BLaER1 (cell line): Measurements from ENCODE around the gene MYLK.

Source experiments
- H3K27ac ChIP-seq: shearing (Covaris generic); formaldehyde crosslinking; 2 replicates; pipeline ENCODE4 v1.8.1; 2022
- H3K27me3 ChIP-seq: shearing (Covaris generic); formaldehyde crosslinking; 2 replicates; pipeline ENCODE4 v1.8.1; 2022
- H3K36me3 ChIP-seq: shearing (Covaris generic); formaldehyde crosslinking; 2 replicates; pipeline ENCODE4 v1.8.1; 2022
- H3K4me1 ChIP-seq: shearing (Covaris generic); formaldehyde crosslinking; 2 replicates; pipeline ENCODE4 v1.8.1; 2022
- H3K4me2 ChIP-seq: shearing (Covaris generic); formaldehyde crosslinking; 2 replicates; pipeline ENCODE4 v1.8.1; 2022
- H3K4me3 ChIP-seq: shearing (Covaris generic); formaldehyde crosslinking; 2 replicates; pipeline ENCODE4 v1.8.1; 2022
- H3K9ac ChIP-seq: shearing (Covaris generic); formaldehyde crosslinking; 2 replicates; pipeline ENCODE4 v1.8.1; 2022
- H3K9me3 ChIP-seq: shearing (Covaris generic); formaldehyde crosslinking; 2 replicates; pipeline ENCODE4 v1.8.1; 2022
- H4K20me1 ChIP-seq: shearing (Covaris generic); formaldehyde crosslinking; 2 replicates; pipeline ENCODE4 v1.8.1; 2022
- Cebpa-rat ChIP-seq: shearing (Covaris generic); IDR thresholded peaks from 2 replicates; pipeline ENCODE4 v1.8.1; 2022

The MYLK gene

GRCh38 chr3:123862152-123862551, 22.0 kb downstream of the MYLK start:
- TF ChIP-seq Cebpa-rat: no peak
- Histone ChIP-seq H3K36me3 (peaks cover 47% of the 10 kb centered on the region), H3K4me3 (no peak overlapping the region), H3K9me3 (peaks cover 52% of the 10 kb centered on the region), H3K4me1 (peaks cover 20% of the 10 kb centered on the region), H4K20me1 (no peaks in the 10 kb centered on the region; the same call in 1 of the 2 replicates), H3K27ac (no peak overlapping the region), H3K9ac (no peak overlapping the region), H3K27me3 (no peaks in the 10 kb centered on the region), H3K4me2 (peak overlapping the region; percentile 11; the same call in 1 of the 2 replicates)

GRCh38 chr3:123861081-123861836, 22.9 kb downstream of the MYLK start:
- Histone ChIP-seq H3K9ac (no peak overlapping the region), H3K4me2 (peak overlapping the region; percentile 33; the same call in 1 of the 2 replicates)
- TF ChIP-seq Cebpa-rat: no peak

GRCh38 chr3:123859177-123859576, 25.0 kb downstream of the MYLK start:
- no peaks in the 10 kb centered on the region for H3K27me3 ChIP-seq
- peaks cover 45% of the 10 kb centered on the region for H3K36me3 ChIP-seq
- H3K4me3 ChIP-seq: no peak overlapping the region
- peaks cover 20% of the 10 kb centered on the region for H3K4me1 ChIP-seq
- H3K4me2 ChIP-seq: no peak overlapping the region
- no peak overlapping the region for H3K27ac ChIP-seq
- H4K20me1 ChIP-seq: no peaks in the 10 kb centered on the region; the same call in 1 of the 2 replicates
- no peak for TF ChIP-seq Cebpa-rat
- H3K9ac ChIP-seq: no peak overlapping the region
- H3K9me3 ChIP-seq: peaks cover 52% of the 10 kb centered on the region

More at GRCh38 chr3:123861081-123861836, 22.9 kb downstream of the MYLK start:
- no peak overlapping the region for H3K27ac ChIP-seq
- H3K9me3 ChIP-seq: peaks cover 49% of the 10 kb centered on the region
- H3K36me3 ChIP-seq: peaks cover 44% of the 10 kb centered on the region
- peaks cover 20% of the 10 kb centered on the region for H3K4me1 ChIP-seq
- no peaks in the 10 kb centered on the region for H3K27me3 ChIP-seq
- H4K20me1 ChIP-seq: no peaks in the 10 kb centered on the region; the same call in 1 of the 2 replicates
- H3K4me3 ChIP-seq: no peak overlapping the region

GRCh38 chr3:123854905-123855304, 29.2 kb downstream of the MYLK start:
- Histone ChIP-seq H3K4me3 (no peak overlapping the region), H3K27me3 (no peaks in the 10 kb centered on the region), H3K9ac (no peak overlapping the region), H3K9me3 (peaks cover 70% of the 10 kb centered on the region), H3K4me2 (no peak overlapping the region), H3K27ac (no peak overlapping the region), H3K36me3 (peaks cover 35% of the 10 kb centered on the region), H3K4me1 (0 out of 2 replicates have a peak, but pooled peaks cover 8% of the 10 kb centered on the region), H4K20me1 (no peaks in the 10 kb centered on the region)
- TF ChIP-seq Cebpa-rat: no peak

GRCh38 chr3:123853686-123854372, 30.3 kb downstream of the MYLK start:
- Histone ChIP-seq H3K36me3 (peaks cover 37% of the 10 kb centered on the region), H3K9ac (no peak overlapping the region)
- no peak for TF ChIP-seq Cebpa-rat

GRCh38 chr3:123847209-123847608, 36.9 kb downstream of the MYLK start:
- no peaks in the 10 kb centered on the region for H3K4me1 ChIP-seq
- H3K4me2 ChIP-seq: no peak overlapping the region
- H3K4me3 ChIP-seq: no peak overlapping the region
- peaks cover 16% of the 10 kb centered on the region for H3K36me3 ChIP-seq
- H3K27me3 ChIP-seq: no peaks in the 10 kb centered on the region
- H3K9me3 ChIP-seq: peaks cover 70% of the 10 kb centered on the region
- no peaks in the 10 kb centered on the region for H4K20me1 ChIP-seq
- no peak overlapping the region for H3K9ac ChIP-seq
- no peak overlapping the region for H3K27ac ChIP-seq
- TF ChIP-seq Cebpa-rat: no peak

More at GRCh38 chr3:123853686-123854372, 30.3 kb downstream of the MYLK start:
- Histone ChIP-seq H3K9me3 (peaks cover 77% of the 10 kb centered on the region), H3K4me2 (no peak overlapping the region), H3K27me3 (no peaks in the 10 kb centered on the region), H4K20me1 (no peaks in the 10 kb centered on the region), H3K4me3 (no peak overlapping the region), H3K4me1 (0 out of 2 replicates have a peak, but pooled peaks cover 8% of the 10 kb centered on the region), H3K27ac (no peak overlapping the region)

- Histone ChIP-seq H3K9me3 (peaks cover 74% of the 10 kb centered on the region), H3K27ac (no peak overlapping the region), H3K4me3 (no peak overlapping the region), H3K9ac (no peak overlapping the region), H3K36me3 (peaks cover 12% of the 10 kb centered on the region), H4K20me1 (no peaks in the 10 kb centered on the region), H3K4me1 (no peaks in the 10 kb centered on the region), H3K27me3 (no peaks in the 10 kb centered on the region), H3K4me2 (no peak overlapping the region)
- TF ChIP-seq Cebpa-rat: no peak
Observed at GRCh38 chr3:123843668-123844067, 40.5 kb downstream of the MYLK start.

GRCh38 chr3:123842711-123843110, 41.4 kb downstream of the MYLK start:
- H3K36me3 ChIP-seq: peaks cover 8% of the 10 kb centered on the region
- no peak overlapping the region for H3K9ac ChIP-seq
- H4K20me1 ChIP-seq: no peaks in the 10 kb centered on the region
- H3K4me3 ChIP-seq: no peak overlapping the region
- TF ChIP-seq Cebpa-rat: no peak
- no peak overlapping the region for H3K27ac ChIP-seq
- H3K27me3 ChIP-seq: no peaks in the 10 kb centered on the region
- H3K9me3 ChIP-seq: peaks cover 74% of the 10 kb centered on the region
- H3K4me1 ChIP-seq: no peaks in the 10 kb centered on the region
- no peak overlapping the region for H3K4me2 ChIP-seq

GRCh38 chr3:123841476-123842238, 42.5 kb downstream of the MYLK start:
- Histone ChIP-seq H3K27ac (no peak overlapping the region), H3K27me3 (no peaks in the 10 kb centered on the region), H3K9me3 (peaks cover 68% of the 10 kb centered on the region), H3K4me2 (no peak overlapping the region), H3K4me3 (no peak overlapping the region), H3K36me3 (peaks cover 11% of the 10 kb centered on the region), H4K20me1 (no peaks in the 10 kb centered on the region), H3K9ac (no peak overlapping the region), H3K4me1 (no peaks in the 10 kb centered on the region)
- no peak for TF ChIP-seq Cebpa-rat
